Neural progenitor cell (in vitro differentiated cells): ENCODE results near the gene PRAMEF11. TPM values are rescaled to one million over a fixed set of nuclear protein-coding genes. Genes with fewer than 3 reads are reported as not detected.
A peak's percentile ranks its signal among the peaks of the same experiment; 100 is the strongest.
"Not testable (repeated sequence)": the region's sequence is repeated elsewhere in the genome, so short reads cannot be mapped to it uniquely, and the experiment has no call there.

Experiments used
- DNase-seq: peaks from one replicate; pipeline ENCODE4 v3.0.0-alpha.2; 2016; ENCODE audit warnings: low spot score
- H2AFZ ChIP-seq: fragments of 200-600 bp; sonication (generic); replicated peaks from 2 replicates; pipeline ENCODE4 v1.6.1; 2016; ENCODE audit warnings: antibody characterized with exemption
- H3F3A ChIP-seq: fragments of 200-600 bp; sonication (generic); 2 replicates; pipeline ENCODE4 v1.6.1; 2016; ENCODE audit warnings: antibody characterized with exemption, low read depth
- H3K27ac ChIP-seq: fragments of 200-600 bp; sonication (generic); 2 replicates; pipeline ENCODE4 v1.5.1; 2016; ENCODE audit warnings: mild to moderate bottlenecking
- H3K27me3 ChIP-seq: fragments of 200-600 bp; sonication (generic); 2 replicates; pipeline ENCODE4 v1.6.1; 2016; ENCODE audit warnings: mild to moderate bottlenecking, moderate library complexity
- H3K36me3 ChIP-seq: fragments of 200-600 bp; sonication (generic); 2 replicates; pipeline ENCODE4 v1.5.1; 2016
- H3K4me1 ChIP-seq: fragments of 200-600 bp; sonication (generic); 2 replicates; pipeline ENCODE4 v1.6.1; 2016; ENCODE audit warnings: mixed run types
- H3K4me2 ChIP-seq: fragments of 200-600 bp; sonication (generic); 2 replicates; pipeline ENCODE4 v1.6.1; 2016
- H3K4me3 ChIP-seq: fragments of 200-600 bp; sonication (generic); 2 replicates; pipeline ENCODE4 v1.5.1; 2016
- H3K79me2 ChIP-seq: fragments of 200-600 bp; sonication (generic); 2 replicates; pipeline ENCODE4 v1.6.1; 2016; ENCODE audit warnings: low read depth
- H3K9ac ChIP-seq: fragments of 200-600 bp; sonication (generic); 2 replicates; pipeline ENCODE4 v1.6.1; 2016
- H3K9me3 ChIP-seq: fragments of 200-600 bp; sonication (generic); 2 replicates; pipeline ENCODE4 v1.5.1; 2016; ENCODE audit warnings: low read depth
- H4K20me1 ChIP-seq: fragments of 200-600 bp; sonication (generic); 2 replicates; pipeline ENCODE4 v1.6.1; 2016; ENCODE audit warnings: low read depth
- H3K27ac Mint-ChIP-seq: 3 replicates; pipeline ENCODE4 v1.8.0; 2021; ENCODE audit warnings: mixed read lengths
- H3K27me3 Mint-ChIP-seq: 2 replicates; pipeline ENCODE4 v1.8.0; 2022; ENCODE audit warnings: low read depth, mild to moderate bottlenecking, inconsistent platforms, moderate library complexity, mixed read lengths; ENCODE audit not compliant: insufficient read depth
- H3K36me3 Mint-ChIP-seq: 3 replicates; pipeline ENCODE4 v1.8.0; 2021; ENCODE audit warnings: mixed read lengths
- H3K4me1 Mint-ChIP-seq: 3 replicates; pipeline ENCODE4 v1.8.0; 2021; ENCODE audit warnings: mixed read lengths
- H3K4me3 Mint-ChIP-seq: 3 replicates; pipeline ENCODE4 v1.8.0; 2021; ENCODE audit warnings: mild to moderate bottlenecking, moderate library complexity, mixed read lengths
- H3K9me3 Mint-ChIP-seq: 3 replicates; pipeline ENCODE4 v1.8.0; 2020; ENCODE audit warnings: mixed read lengths
- CTCF ChIP-seq: fragments of 200-600 bp; sonication (generic); IDR thresholded peaks from 2 replicates; pipeline ENCODE4 v1.5.1; 2017; ENCODE audit warnings: antibody characterized with exemption, mild to moderate bottlenecking
- EZH2 ChIP-seq: fragments of 200-600 bp; sonication (generic); IDR thresholded peaks from 2 replicates; pipeline ENCODE4 v1.6.1; 2017; ENCODE audit warnings: antibody characterized with exemption, mild to moderate bottlenecking, moderate library complexity
- EZH2phosphoT487 ChIP-seq: fragments of 200-600 bp; sonication (generic); IDR thresholded peaks from 2 replicates; pipeline ENCODE4 v1.6.1; 2017; ENCODE audit warnings: antibody characterized with exemption
- total RNA-seq: library from RNA; depleted of rRNA; stranded (reverse); fragments of >200 nt; gene quantifications from 2 replicates; pipeline ENCODE4 v1.2.3, GENCODE V29; 2015; ENCODE audit warnings: low replicate concordance

The PRAMEF11 gene
- total RNA-seq, 1 donor from 2014 or later = not detected

- DNase-seq = peak; percentile 44
- TF ChIP-seq CTCF = peak; percentile 49
- not testable (repeated sequence) for H3K4me1 Mint-ChIP-seq
Measured at GRCh38 chr1:12783783-12784182, 47.4 kb downstream of the PRAMEF11 start.

GRCh38 chr1:12781488-12781887 lies 49.7 kb downstream of the PRAMEF11 start:
- DNase-seq = not testable (repeated sequence)

More at GRCh38 chr1:12783783-12784182, 47.4 kb downstream of the PRAMEF11 start:
- H3K27ac ChIP-seq, H3K4me1 ChIP-seq, H3K36me3 Mint-ChIP-seq, H3K36me3 ChIP-seq, H3K4me3 Mint-ChIP-seq, H3K4me2 ChIP-seq, H3K79me2 ChIP-seq, H3K9ac ChIP-seq, H3K27me3 Mint-ChIP-seq, H4K20me1 ChIP-seq, H3K27ac Mint-ChIP-seq, H2AFZ ChIP-seq, H3K27me3 ChIP-seq, H3K4me3 ChIP-seq, H3K9me3 ChIP-seq, H3F3A ChIP-seq: not testable (repeated sequence)
- peaks cover 15% of the 10 kb centered on the region for H3K9me3 Mint-ChIP-seq

GRCh38 chr1:12778907-12779306 lies 52.3 kb downstream of the PRAMEF11 start:
- Histone ChIP-seq H3K4me2 (no peak overlapping the region), H2AFZ (no peak overlapping the region), H3K9me3 (peaks cover under 1% of the 10 kb centered on the region), H3K79me2 (no peaks in the 10 kb centered on the region), H3F3A (peaks cover 5% of the 10 kb centered on the region), H3K9ac (no peak overlapping the region), H3K36me3 (no peaks in the 10 kb centered on the region), H4K20me1 (no peaks in the 10 kb centered on the region), H3K4me3 (no peak overlapping the region), H3K4me1 (peaks cover 6% of the 10 kb centered on the region), H3K27me3 (no peaks in the 10 kb centered on the region), H3K27ac (no peak overlapping the region)
- Mint-ChIP-seq H3K4me3 (no peak overlapping the region), H3K27me3 (peaks cover 7% of the 10 kb centered on the region), H3K36me3 (no peaks in the 10 kb centered on the region), H3K9me3 (peaks cover 2% of the 10 kb centered on the region), H3K4me1 (no peaks in the 10 kb centered on the region), H3K27ac (no peak overlapping the region)
- no peak for DNase-seq
- no peak for TF ChIP-seq EZH2phosphoT487
- TF ChIP-seq CTCF = no peak
- no peak for TF ChIP-seq EZH2

More at GRCh38 chr1:12781488-12781887, 49.7 kb downstream of the PRAMEF11 start:
- H3F3A ChIP-seq, H4K20me1 ChIP-seq, H3K4me3 Mint-ChIP-seq, H3K9ac ChIP-seq, H3K4me1 ChIP-seq, H3K27ac ChIP-seq, H3K4me1 Mint-ChIP-seq, H3K27ac Mint-ChIP-seq, H3K36me3 ChIP-seq, H3K27me3 ChIP-seq, H3K9me3 ChIP-seq, H3K79me2 ChIP-seq, H3K27me3 Mint-ChIP-seq, H2AFZ ChIP-seq, H3K36me3 Mint-ChIP-seq, H3K4me2 ChIP-seq, H3K4me3 ChIP-seq: not testable (repeated sequence)
- H3K9me3 Mint-ChIP-seq = peaks cover 13% of the 10 kb centered on the region
- peak; percentile 38 for TF ChIP-seq CTCF

GRCh38 chr1:12778061-12778460 lies 53.1 kb downstream of the PRAMEF11 start:
- H2AFZ ChIP-seq = no peak overlapping the region
- Mint-ChIP-seq H3K9me3 (no peaks in the 10 kb centered on the region), H3K4me1 (no peaks in the 10 kb centered on the region), H3K27me3 (peaks cover 7% of the 10 kb centered on the region), H3K36me3 (no peaks in the 10 kb centered on the region), H3K27ac (no peak overlapping the region), H3K4me3 (no peak overlapping the region)
- H3K4me1 ChIP-seq = peaks cover 6% of the 10 kb centered on the region
- no peaks in the 10 kb centered on the region for H4K20me1 ChIP-seq
- peaks cover under 1% of the 10 kb centered on the region for H3F3A ChIP-seq
- TF ChIP-seq EZH2 (no peak), EZH2phosphoT487 (no peak), CTCF (no peak)
- H3K9me3 ChIP-seq = no peaks in the 10 kb centered on the region
- H3K9ac ChIP-seq = no peak overlapping the region
- no peak overlapping the region for H3K4me3 ChIP-seq
- no peak overlapping the region for H3K4me2 ChIP-seq
- no peak for DNase-seq
- H3K27ac ChIP-seq = no peak overlapping the region
- H3K79me2 ChIP-seq = no peaks in the 10 kb centered on the region
- H3K36me3 ChIP-seq = no peaks in the 10 kb centered on the region
- H3K27me3 ChIP-seq = no peaks in the 10 kb centered on the region
